ENCODE measurements around the gene KCNC1.
A peak's percentile ranks its signal among the peaks of the same experiment; 100 is the strongest.

KCNC1 gene

DNA sequence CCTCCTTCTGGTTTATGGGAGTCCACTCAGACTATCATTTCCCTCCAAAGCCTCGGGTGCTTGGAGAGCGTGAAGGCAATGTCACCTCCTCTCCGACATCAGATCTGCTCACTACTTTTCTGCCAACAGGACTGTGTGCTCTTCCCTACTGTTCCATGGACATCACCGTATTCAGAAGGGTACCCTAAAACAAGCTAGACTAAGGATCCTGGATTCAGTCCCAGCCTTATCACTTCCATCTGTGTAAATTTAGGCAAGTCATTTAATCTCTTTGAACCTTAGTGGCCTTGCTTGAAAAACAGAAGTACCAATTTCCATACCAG is 78.2 kb downstream of the KCNC1 start:
- TF ChIP-seq, protein P1, sequence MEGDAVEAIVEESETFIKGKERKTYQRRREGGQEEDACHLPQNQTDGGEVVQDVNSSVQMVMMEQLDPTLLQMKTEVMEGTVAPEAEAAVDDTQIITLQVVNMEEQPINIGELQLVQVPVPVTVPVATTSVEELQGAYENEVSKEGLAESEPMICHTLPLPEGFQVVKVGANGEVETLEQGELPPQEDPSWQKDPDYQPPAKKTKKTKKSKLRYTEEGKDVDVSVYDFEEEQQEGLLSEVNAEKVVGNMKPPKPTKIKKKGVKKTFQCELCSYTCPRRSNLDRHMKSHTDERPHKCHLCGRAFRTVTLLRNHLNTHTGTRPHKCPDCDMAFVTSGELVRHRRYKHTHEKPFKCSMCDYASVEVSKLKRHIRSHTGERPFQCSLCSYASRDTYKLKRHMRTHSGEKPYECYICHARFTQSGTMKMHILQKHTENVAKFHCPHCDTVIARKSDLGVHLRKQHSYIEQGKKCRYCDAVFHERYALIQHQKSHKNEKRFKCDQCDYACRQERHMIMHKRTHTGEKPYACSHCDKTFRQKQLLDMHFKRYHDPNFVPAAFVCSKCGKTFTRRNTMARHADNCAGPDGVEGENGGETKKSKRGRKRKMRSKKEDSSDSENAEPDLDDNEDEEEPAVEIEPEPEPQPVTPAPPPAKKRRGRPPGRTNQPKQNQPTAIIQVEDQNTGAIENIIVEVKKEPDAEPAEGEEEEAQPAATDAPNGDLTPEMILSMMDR (IDR thresholded peaks at IDR 0.05; ENCODE audit: low read depth, low read length, missing control alignments) = no peak
- Histone ChIP-seq H3K27me3 (replicated peaks) (no peaks in the 10 kb centered on the region), H3K36me3 (replicated peaks) (no peaks in the 10 kb centered on the region), H3K4me3 (ENCODE audit: low read depth, low read length) (no peak overlapping the region), H3K27ac (no peak overlapping the region)
- no peak for DNase-seq
- in situ Hi-C loops (cut with HindIII; ENCODE audit: low pct_ligation_motif_present, low sequenced_read_pairs) = no loop called here

DNA sequence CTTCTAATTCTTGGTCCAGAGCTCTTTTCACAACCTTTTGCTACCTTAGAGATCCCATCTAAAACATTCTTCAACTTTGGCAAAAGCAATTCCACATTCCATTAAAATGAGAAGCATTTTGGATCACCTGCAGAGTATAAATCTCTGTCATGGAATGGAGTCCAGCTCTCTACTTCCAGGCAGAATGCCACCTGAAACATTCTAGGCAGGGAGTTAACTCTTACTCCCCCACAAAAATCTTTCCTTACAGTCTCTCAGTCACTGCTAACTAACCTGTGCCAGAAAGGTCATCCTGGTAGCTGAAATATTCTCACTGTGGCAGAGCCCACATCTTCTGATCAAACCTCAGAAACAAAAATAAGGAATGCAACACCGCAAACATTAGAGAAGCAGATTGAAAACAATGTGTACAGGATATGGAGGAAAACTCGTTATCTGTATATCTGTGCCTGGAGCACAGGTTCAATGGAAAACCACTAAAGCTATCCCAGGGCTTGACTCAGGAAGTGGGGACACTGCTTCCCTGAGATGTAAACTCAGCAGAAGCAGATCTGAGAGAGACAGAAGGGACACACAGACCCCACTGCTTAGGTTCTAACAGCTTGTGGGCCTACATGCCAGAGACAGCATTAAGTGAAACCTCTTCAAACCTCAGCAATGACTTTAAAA is 78.9 kb downstream of the KCNC1 start:
- Histone ChIP-seq H3K27ac (no peak overlapping the region), H3K27me3 (replicated peaks) (no peaks in the 10 kb centered on the region), H3K36me3 (replicated peaks) (no peaks in the 10 kb centered on the region), H3K4me3 (ENCODE audit: low read depth, low read length) (no peak overlapping the region)
- in situ Hi-C loops (cut with HindIII; ENCODE audit: low pct_ligation_motif_present, low sequenced_read_pairs) = no loop called here
- DNase-seq = no peak
- TF ChIP-seq, protein P1 (IDR thresholded peaks at IDR 0.05; ENCODE audit: low read depth, low read length, missing control alignments) = no peak

DNA sequence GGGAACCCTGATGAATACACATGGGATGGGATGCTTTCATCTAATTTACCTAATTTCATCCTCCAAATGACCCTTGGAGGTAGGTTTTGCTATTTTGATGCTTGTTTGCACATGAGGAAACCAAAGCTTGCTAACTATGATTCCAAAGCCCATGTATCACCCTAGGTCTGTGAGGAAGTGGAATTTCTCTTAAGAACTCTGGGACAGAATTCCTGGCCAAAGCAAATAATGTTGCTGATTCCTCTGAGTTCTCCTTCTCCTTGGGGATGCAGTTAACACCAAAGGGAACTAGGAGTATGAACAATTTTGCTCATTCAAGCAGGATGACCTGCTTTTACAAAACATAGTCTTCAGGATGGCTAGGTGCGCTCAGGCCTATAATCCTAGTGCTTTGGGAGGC is 80.0 kb downstream of the KCNC1 start:
- no peak overlapping the region for H3K4me3 ChIP-seq (ENCODE audit: low read depth, low read length)
- H3K27ac ChIP-seq = no peak overlapping the region
- TF ChIP-seq, protein P1 (IDR thresholded peaks at IDR 0.05; ENCODE audit: low read depth, low read length, missing control alignments) = no peak
- H3K36me3 ChIP-seq (replicated peaks) = no peaks in the 10 kb centered on the region
- no peaks in the 10 kb centered on the region for H3K27me3 ChIP-seq (replicated peaks)
- in situ Hi-C loops (cut with HindIII; ENCODE audit: low pct_ligation_motif_present, low sequenced_read_pairs) = no loop called here
- no peak for DNase-seq

DNA sequence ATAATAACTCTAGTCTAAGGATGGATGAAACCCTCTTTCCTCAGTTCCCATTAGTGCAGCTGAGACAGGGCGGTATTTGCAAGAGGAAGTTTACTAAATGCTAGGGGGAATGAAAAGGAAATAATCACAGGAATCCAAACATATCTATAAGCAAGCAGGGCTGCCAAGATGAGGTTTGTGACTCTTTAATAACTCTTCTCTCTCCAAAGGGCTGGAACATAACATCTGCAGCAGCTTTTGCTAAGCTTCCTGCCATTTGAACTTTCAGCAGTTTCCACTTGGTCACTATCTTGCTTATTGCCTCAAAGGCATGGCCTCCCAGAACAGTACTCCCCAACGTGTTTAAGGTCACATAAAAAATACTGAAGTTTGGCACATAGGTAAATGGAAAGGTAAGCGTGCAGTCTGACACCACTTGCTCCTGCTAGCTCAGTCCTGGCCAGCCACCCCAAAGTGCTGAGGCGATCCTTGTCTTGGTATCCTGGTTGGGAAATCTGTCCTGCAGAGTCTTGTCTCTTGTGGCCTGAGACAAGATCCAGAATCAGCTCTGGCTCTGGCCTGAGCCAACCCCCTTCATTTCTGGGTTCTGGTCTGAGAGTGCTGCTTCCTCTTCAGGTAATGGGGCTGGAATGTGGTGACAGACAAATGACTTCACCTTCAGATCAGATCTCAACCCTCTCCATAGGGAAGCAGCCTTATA is 81.8 kb downstream of the KCNC1 start:
- no peaks in the 10 kb centered on the region for H3K36me3 ChIP-seq (replicated peaks)
- in situ Hi-C loops (cut with HindIII; ENCODE audit: low pct_ligation_motif_present, low sequenced_read_pairs) = no loop called here
- TF ChIP-seq, protein P1 (IDR thresholded peaks at IDR 0.05; ENCODE audit: low read depth, low read length, missing control alignments) = no peak
- H3K27ac ChIP-seq = no peak overlapping the region
- H3K4me3 ChIP-seq (ENCODE audit: low read depth, low read length) = no peak overlapping the region
- H3K27me3 ChIP-seq (replicated peaks) = no peaks in the 10 kb centered on the region
- no peak for DNase-seq

DNA sequence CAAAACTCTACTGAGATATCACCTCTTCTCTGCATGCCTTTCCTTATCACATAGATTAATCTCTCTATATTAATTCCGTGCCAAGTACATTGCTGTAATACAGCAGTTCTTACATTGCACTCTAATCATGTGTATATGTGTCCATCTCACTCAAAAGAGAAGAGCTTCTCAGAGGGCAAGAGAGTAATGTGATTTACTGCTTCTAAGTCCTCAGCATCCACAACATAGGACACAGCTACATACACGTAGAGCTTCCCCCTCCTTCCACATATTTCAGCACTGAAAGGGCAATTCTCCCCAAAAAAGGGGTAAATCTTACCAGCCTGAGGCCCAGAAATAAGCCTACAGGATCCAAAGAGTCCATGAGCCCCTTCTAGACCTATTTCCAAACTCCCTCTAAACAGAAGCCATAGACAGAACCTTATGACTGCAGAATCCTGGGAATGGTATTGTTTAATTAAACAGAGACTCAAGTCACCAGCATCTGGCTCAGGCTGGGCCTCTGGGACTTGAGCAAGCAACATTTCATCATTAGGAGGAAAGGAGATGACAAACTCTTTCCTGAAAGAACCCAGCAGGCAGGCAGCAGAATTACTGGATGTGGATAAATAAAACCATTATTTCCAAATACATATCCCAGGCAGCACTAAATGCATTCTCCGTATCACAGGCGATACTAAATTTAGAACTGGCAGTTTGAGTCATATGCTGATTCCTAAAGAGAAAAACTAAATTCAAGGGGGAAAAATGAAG is 87.2 kb downstream of the KCNC1 start:
- DNase-seq = peak; percentile 39
- TF ChIP-seq, protein P1 (IDR thresholded peaks at IDR 0.05; ENCODE audit: low read depth, low read length, missing control alignments) = no peak
- H3K27ac ChIP-seq = no peak overlapping the region

More for the DNA sequence above, 87.2 kb downstream of the KCNC1 start:
- in situ Hi-C loops (cut with HindIII; ENCODE audit: low pct_ligation_motif_present, low sequenced_read_pairs) = no loop called here
- Histone ChIP-seq H3K27me3 (replicated peaks) (no peaks in the 10 kb centered on the region), H3K36me3 (replicated peaks) (no peaks in the 10 kb centered on the region), H3K4me3 (ENCODE audit: low read depth, low read length) (no peak overlapping the region)
